Lung microvascular endothelial cell (primary cell): Measurements from ENCODE around the gene DCLK2. TPM values are rescaled to one million over a fixed set of nuclear protein-coding genes. Genes with fewer than 3 reads are reported as not detected.

ENCODE experiments used
- DNase-seq, 2 donors: peaks; one replicate each; pipeline versions ENCODE4 v3.0.0 to v3.0.0-alpha.2; 2010; ENCODE audit warnings: low read depth in 2 of 2
- total RNA-seq: library from RNA; depleted of rRNA; stranded (reverse); fragments of >200 nt; gene quantifications from 2 replicates; pipeline ENCODE4 v1.2.1, GENCODE V29; 2014

The DCLK2 gene
- total RNA-seq: 1.2 and 1.7 TPM in 2 replicates

- DNase-seq: peak; percentile 77
Observed at GRCh38 chr4:150078041-150078578, at the start of gene DCLK2. Gene DCLK2, plus strand, starts transcription at chr4:150078445. Its CDS starts 583 bp downstream, at chr4:150079028.

- DNase-seq: no peak
Observed at GRCh38 chr4:150032541-150032940, 45.7 kb upstream of the DCLK2 start.

DNA sequence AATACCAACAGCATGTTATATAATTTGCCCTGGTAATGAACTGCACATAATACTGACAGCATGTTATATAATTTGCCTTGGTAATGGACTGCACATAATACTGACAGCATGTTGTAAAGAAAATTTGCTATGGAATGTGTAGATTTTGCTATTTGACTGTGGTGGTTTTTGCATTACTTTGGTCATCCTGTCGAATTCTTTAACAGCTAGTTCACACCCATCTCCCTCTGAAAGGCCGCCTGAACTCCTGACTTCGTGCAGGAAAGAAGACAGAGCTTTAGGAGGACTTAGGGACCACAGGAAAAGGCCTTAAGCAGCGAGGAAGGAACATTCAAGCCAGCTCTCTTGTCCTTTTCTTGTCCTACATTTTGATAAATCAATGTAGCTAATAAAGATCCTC is 45.2 kb upstream of the DCLK2 start:
- DNase-seq: no peak

- peak in 1 of 2 donors; percentile 57 for DNase-seq
Observed at GRCh38 chr4:150033901-150034300, 44.3 kb upstream of the DCLK2 start.

GRCh38 chr4:150037251-150037856 is 40.9 kb upstream of the DCLK2 start:
- DNase-seq: no peak

GRCh38 chr4:150038335-150039076 is 39.7 kb upstream of the DCLK2 start:
- no peak for DNase-seq

DNA sequence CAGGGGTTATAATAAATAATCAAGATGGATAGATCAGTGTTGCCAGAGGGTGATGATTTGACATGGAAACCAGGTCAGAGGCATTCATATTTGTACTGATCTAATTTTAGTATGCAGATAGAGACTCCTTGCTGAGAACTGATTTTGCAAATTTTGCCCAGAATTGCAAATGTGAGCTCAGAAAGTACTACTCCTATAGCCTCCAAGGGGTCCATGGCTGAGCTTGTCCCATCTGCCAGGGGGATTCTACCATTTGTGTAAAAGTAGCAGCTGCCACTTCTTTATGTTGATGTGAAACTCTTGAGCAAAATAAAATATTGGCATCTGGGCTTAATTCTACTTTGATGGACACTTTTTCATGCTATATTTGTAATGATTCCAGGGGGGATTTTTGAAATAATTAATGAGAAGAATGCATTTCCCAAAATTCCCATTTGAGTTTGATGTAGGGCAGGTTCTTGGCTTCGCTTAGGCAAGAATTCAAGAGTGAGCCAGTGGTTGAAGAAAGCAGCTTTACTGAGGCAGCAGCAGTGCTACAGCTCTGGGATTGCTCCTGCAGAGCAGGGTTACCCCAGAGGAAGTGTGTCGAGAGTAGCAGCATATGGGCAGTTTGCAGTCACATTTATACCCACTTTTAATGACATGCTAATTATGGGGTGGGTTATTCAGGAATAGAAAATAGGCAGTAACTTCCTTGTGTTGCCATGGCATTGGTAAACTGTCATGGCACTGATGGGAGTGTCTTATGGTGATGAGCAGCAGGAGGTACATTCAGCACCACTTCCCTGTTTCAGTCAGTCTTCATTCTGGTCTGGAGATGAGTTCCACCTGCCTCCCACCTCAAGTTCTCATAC is 38.7 kb upstream of the DCLK2 start:
- DNase-seq: no peak

DNA sequence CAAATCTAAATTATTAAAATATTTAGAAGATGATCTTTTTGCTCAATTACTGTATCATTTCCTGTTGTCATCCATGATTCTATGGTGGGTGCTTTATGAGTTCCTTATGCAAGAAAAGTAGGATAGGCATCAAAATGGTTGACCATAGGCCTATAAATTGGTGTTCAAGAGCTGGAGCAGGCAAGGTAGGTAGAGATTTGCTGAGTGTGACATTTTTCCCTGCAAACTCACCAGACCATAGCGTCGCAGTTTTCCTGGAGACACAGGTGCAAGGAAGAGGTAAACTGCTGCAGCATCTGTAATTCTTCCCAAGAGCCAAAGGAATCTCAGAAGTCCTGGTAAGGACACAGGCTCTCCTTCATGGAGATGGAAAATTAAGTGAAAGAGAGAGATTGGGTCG is 33.7 kb upstream of the DCLK2 start:
- no peak for DNase-seq

DNA sequence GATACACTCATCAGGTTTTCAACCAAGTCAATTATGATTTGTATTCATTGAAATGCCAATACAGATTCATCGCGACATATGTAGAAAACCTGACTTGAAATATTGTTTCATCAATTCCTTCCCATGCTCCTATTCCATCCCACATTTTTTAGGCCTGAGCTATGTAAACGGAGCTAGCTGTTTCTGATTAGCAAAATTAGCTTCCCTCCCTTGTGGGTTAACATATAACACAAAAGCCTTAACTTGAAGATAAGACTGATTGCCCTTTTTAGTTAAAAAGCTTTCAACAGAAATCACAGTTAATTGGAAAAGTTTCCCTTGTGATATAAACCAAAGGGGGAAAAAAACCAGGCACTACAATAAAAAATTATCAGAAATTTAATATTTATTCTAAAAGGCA is 32.8 kb upstream of the DCLK2 start:
- DNase-seq: no peak

DNA sequence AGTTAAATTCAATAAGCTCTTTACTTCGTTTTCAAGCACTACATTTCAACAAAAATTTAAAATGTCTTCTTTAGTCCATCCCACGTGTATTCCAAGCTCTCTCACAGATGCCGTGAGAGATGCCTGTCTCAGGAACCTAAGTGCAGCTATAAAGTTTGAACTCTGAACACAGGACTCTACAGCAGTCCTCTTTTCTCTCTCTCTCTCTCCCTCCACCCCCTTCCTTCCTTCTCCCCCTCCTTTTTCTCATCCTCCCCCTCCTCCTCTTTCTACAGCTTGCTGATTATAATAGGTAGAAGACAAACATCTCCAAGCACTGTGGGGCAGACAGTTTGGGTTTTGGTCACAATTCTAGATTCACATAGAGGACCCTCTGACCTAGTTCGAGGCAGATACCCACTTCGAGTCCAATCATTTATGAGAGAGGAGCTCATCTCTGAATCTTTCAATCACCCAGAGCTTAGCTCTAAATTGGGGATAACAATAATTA is 31.5 kb upstream of the DCLK2 start:
- no peak for DNase-seq

GRCh38 chr4:150047546-150047945 is 30.7 kb upstream of the DCLK2 start:
- no peak for DNase-seq

DNA sequence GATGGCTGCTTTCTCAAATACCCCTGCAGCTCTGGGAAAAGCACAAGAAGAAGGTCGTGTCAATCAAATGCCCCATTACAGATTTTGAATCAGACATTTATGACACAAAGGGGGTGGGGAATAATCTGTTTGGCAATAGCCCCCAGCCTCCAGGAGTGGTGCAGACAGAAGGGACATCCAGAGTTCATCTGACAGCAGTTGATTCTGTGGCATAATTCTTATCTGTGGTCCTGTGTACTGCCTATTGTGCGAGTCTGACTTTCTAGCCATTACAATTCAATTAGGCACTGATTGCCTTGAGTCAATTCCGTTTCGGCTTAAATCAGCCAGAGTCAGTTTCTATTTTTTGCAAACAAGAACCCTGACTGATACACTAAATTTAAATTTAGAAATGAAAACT is 28.6 kb upstream of the DCLK2 start:
- DNase-seq: no peak

DNA sequence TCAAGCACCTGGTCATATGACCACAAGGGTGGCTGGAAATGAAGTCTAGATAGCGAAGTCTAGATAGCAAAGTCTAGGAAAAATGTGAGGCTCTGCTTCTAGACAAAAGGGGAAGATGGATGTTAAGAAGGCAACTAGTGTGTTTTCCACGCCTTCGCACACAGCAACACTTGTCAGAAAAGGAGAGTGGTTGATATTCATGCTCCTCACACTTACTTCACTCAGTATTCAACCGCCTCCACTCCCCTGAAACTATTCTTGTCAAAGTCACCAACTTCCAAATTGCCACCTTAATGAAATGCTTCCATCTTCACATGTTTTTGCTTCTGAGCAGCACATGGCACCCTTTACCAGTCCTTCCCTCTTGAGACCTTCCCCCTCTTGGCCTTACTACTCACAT is 27.7 kb upstream of the DCLK2 start:
- no peak for DNase-seq

DNA sequence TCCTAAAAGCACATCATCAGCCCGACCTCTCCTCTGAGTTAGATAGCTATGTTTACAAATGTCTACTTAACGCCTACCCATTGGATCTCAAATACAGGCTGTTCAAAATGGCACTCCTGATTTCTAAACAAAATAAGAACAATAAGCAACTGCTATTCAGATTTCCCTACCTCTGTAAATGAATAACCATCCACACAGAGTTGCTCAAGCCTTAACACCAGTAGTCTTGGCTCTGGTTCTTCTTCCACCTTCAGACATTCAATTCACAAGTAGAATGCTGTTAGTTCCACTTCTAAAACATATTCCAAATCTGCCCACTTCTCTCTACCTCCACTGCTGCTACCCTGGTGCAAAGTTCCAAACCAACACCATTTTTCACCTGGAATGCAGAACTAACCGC is 27.1 kb upstream of the DCLK2 start:
- DNase-seq: no peak

GRCh38 chr4:150055467-150055866 is 22.8 kb upstream of the DCLK2 start:
- no peak for DNase-seq

DNA sequence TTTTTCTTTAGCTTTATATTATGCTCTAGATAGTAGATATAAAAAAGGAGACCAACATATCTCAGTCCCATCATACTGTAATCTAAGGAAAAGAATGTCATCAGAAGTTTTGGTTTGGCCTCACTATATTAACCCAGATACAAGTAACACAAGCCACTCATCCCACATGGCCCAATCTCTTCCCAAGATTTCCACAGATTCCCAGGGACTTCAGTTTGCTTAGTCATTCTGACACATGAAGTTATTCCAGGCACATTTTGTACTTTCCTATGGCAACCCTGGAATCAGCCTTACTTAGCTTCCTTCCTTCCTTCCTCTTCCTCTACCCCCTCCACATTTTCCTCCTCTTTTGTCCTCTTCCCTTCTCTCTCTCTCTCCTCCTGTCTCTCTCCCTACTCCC is 21.7 kb upstream of the DCLK2 start:
- DNase-seq: peak in 1 of 2 donors; percentile 19

GRCh38 chr4:150061086-150061776 is 17.0 kb upstream of the DCLK2 start:
- no peak for DNase-seq

DNA sequence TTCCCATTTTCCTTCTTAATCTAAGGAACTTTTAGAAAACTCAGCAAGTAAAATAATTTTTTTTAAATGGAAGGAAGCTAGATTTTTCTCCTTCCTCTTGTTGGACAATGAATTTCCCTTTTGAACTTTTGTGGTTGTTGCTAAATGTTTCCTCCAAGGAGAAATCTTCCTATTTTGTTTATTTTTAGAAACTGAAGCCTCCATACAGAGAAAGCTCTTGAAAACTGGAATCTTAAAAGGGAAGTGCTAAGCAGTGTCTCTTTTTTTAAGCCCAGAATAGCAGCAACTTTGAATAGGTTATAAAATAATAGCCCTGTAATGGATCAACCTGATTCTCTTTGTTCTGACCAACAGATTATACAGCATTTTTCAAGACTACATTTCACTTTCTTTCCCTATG is 15.1 kb upstream of the DCLK2 start:
- peak in 1 of 2 donors; percentile 10 for DNase-seq

GRCh38 chr4:150065740-150066139 is 12.5 kb upstream of the DCLK2 start:
- no peak for DNase-seq

- no peak for DNase-seq
Observed at GRCh38 chr4:150067859-150068258, 10.4 kb upstream of the DCLK2 start.

DNA sequence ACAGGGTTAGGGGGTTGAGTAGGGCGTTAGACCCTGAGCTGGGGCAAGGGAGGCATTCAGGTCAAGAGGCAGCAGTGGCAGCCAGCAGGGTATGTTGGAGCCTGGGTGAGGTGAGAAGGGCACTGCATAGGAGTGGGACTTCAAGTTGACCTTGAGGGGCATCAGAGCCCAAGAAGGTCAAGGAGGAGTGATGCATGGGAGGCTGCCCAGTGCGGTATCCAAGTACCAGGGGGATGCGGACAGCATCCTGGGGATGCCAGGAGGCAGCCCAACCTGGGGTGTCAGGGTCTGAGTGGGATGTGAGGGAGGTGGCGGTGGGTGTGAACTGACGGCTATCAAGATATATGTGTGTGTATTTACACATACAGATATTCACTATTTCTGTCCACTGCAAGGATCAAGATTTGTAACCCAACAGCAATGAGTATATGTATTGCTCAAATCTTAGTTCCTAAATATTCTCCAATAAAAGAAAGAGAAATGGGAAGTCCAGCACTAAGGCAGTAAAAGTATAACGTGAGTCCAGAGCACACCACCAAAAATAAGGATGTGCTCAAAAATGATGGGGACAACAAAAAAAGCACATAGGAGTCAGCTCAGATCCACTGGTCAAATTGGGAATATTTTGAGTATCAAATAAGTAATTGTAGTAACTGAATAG is 9.8 kb upstream of the DCLK2 start:
- DNase-seq: no peak
